Measurements from ENCODE around the gene NUAK1.

NUAK1 gene

DNA sequence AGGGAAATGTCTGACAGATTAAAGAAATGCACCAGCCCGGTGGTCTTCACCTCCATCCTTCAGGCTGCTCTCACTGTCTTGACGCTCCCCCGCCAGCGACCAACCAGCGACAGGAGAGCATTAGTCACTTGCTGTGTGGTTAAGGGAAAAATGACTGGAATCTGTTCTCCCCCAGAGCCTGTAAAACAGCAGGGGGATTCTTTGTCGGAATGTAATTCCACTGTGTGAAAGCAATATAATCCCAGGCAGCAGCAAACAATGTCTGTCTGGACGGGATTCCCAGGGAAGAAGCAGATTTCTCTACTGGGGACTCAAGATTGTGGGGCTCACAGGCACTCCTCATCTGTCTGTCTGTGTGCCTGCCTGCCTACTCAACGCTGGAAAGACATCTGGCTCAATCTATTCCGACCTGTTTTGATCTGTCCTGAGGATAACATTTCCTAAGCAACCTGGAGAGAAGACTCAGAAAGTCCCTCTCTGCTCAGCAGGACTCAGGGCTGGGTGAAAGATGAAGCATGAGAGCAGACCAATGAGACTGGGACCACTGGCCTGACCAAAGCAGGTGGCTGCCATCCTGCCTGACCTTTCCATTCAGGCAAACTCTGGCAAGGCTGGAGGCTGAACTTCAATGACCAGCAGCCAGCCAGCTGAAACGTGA lies 54.6 kb downstream of the NUAK1 start:
- Mint-ChIP-seq H3K9me3 (no peaks in the 10 kb centered on the region), H3K27ac (peak overlapping the region; percentile 86), H3K27me3 (ENCODE audit: low read depth, poor library complexity) (no peaks in the 10 kb centered on the region), H3K4me3 (peak overlapping the region; percentile 24), H3K36me3 (ENCODE audit: low read depth) (peaks cover 61% of the 10 kb centered on the region), H3K4me1 (peaks cover 55% of the 10 kb centered on the region)
- DNase-seq: peak; percentile 51
- TF ChIP-seq, protein P1, sequence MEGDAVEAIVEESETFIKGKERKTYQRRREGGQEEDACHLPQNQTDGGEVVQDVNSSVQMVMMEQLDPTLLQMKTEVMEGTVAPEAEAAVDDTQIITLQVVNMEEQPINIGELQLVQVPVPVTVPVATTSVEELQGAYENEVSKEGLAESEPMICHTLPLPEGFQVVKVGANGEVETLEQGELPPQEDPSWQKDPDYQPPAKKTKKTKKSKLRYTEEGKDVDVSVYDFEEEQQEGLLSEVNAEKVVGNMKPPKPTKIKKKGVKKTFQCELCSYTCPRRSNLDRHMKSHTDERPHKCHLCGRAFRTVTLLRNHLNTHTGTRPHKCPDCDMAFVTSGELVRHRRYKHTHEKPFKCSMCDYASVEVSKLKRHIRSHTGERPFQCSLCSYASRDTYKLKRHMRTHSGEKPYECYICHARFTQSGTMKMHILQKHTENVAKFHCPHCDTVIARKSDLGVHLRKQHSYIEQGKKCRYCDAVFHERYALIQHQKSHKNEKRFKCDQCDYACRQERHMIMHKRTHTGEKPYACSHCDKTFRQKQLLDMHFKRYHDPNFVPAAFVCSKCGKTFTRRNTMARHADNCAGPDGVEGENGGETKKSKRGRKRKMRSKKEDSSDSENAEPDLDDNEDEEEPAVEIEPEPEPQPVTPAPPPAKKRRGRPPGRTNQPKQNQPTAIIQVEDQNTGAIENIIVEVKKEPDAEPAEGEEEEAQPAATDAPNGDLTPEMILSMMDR (IDR thresholded peaks at IDR 0.05): no peak

DNA sequence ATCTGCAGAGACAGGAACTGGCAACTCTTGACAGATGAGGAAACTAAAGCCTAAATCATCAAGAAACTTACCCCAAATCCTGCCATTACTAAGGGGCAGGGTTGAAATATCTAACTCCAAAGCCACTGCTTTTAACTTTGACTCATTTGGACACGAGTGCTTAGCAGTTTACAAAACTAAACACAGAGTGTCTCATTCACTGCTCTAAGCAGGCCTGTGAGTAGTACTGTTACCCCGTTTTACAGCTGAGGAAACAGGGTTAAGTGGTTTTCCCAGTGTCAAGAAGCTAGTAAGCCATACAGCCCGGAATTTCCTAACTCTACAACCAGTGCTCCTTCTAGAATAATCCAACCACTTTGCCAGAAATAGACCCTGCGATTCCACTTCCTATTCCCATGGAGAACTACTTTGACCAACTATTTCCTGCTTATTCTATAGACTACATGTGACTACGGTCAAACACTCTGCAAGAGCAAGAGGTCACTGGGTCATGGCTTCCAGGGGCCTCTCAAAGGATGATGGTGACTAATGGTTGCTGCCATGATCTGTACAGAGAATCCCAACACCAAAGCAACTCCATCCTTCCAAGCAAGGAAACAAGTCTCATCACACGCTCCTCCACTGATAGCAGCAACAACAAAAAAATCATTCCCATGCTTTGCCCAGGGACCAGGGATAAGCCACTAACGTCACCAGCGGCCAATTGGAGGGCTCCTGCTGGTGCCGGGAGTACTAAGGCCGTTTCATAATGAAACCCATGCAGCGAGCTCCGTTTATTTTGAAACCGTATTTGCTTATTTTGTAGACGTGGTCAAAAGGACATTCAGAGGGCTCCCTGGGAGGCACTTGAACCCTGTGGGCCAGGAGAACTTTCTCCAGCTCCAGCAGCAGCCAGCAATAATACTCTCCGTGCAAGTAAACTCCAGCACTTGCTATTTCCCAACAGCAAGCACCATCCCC lies 56.3 kb downstream of the NUAK1 start:
- Mint-ChIP-seq H3K9me3 (no peaks in the 10 kb centered on the region), H3K36me3 (ENCODE audit: low read depth) (peaks cover 69% of the 10 kb centered on the region), H3K27me3 (ENCODE audit: low read depth, poor library complexity) (no peaks in the 10 kb centered on the region), H3K27ac (peak overlapping the region; percentile 15), H3K4me1 (peaks cover 57% of the 10 kb centered on the region), H3K4me3 (no peak overlapping the region)
- TF ChIP-seq, protein P1 (IDR thresholded peaks at IDR 0.05): no peak
- no peak for DNase-seq

DNA sequence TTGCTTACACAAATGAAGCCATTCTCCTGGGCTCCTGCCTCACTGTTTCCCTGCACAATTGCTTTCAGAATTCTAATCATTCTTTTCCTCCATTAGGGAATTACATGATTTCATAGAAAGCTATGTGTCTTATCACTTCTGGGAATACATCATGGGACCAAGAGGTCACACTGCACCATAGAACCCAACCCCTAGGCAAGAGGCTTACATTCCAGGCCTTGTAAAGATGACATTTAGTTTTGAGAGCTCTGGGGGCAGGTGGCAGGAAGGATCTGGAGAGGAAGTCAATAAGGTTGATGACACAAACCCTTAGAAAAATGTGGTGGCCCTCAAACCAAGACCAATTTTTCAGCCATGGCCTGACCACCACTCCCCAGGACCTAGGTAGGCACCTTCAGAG lies 57.1 kb downstream of the NUAK1 start:
- Mint-ChIP-seq H3K27ac (no peak overlapping the region), H3K27me3 (ENCODE audit: low read depth, poor library complexity) (peaks cover 1% of the 10 kb centered on the region), H3K9me3 (no peaks in the 10 kb centered on the region), H3K4me1 (peaks cover 61% of the 10 kb centered on the region), H3K4me3 (no peak overlapping the region), H3K36me3 (ENCODE audit: low read depth) (peaks cover 69% of the 10 kb centered on the region)
- DNase-seq: no peak
- TF ChIP-seq, protein P1 (IDR thresholded peaks at IDR 0.05): no peak

DNA sequence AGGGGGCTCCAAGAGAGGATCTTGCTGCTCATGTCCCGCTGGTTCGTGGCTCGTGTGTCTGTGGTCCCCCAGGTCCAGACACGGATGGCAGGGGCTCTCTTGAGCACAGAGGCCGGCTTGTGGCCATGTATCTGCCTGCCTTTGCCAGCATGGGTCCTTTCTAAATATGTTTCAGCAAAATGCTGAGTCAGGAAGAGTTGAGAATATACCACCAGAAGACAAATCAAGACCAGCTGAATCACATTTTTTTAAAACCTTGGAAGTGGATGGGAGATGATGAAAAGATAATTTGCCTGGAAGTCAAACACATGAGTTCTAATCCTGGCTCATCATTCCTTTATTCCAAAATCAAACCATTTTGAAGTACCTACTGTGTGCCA lies 58.0 kb downstream of the NUAK1 start:
- Mint-ChIP-seq H3K27me3 (ENCODE audit: low read depth, poor library complexity) (peaks cover 4% of the 10 kb centered on the region), H3K4me3 (no peak overlapping the region), H3K4me1 (peaks cover 70% of the 10 kb centered on the region), H3K36me3 (ENCODE audit: low read depth) (peaks cover 70% of the 10 kb centered on the region), H3K27ac (no peak overlapping the region), H3K9me3 (no peaks in the 10 kb centered on the region)
- TF ChIP-seq, protein P1 (IDR thresholded peaks at IDR 0.05): no peak
- no peak for DNase-seq

DNA sequence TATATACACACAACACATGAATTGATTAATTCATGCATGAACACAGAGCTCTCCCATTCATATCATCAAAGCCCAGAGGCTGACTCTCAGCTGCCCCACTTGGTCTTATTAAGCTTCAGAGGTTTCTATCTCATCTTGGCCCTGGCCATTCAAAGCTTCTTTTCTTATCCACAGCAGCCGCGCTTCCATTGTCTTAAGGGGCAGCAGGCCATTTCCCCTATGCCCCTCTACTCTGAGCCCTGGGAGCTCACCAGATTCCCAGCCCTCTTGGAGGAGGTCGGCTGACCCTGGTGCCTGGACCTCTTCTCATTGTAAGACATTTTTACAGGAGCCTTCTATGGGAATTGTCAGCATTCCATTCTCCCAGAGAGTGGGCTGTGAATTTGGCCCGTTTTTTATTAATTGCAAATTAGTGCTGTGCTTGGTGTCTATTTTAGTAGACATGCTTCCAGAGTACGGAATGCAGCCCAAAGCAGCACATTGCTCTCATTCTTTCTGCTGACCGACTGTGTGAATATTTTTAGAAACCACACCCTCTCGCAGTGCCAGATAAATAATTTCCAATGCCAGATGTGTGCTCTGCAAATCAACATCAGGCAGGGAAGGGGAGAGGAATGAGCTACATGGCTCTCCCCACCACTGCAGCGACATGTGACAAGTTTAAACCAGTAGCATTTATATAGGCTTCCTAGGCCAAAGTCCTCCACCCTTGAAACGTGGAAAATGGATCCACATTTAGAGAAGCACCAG lies 58.5 kb downstream of the NUAK1 start:
- H3K27ac Mint-ChIP-seq: no peak overlapping the region
- no peak overlapping the region for H3K4me3 Mint-ChIP-seq
- TF ChIP-seq, protein P1 (IDR thresholded peaks at IDR 0.05): no peak
- no peaks in the 10 kb centered on the region for H3K9me3 Mint-ChIP-seq
- H3K4me1 Mint-ChIP-seq: peaks cover 71% of the 10 kb centered on the region
- no peak for DNase-seq
- peaks cover 70% of the 10 kb centered on the region for H3K36me3 Mint-ChIP-seq (ENCODE audit: low read depth)
- peaks cover 4% of the 10 kb centered on the region for H3K27me3 Mint-ChIP-seq (ENCODE audit: low read depth, poor library complexity)

Data from nephron progenitor cell (in vitro differentiated cells).